ENCODE measurements around the gene TDRD9. TPM values are rescaled to one million over a fixed set of nuclear protein-coding genes. Genes with fewer than 3 reads are reported as not detected.

Gene TDRD9
- total RNA-seq, result 1.5 TPM

GRCh38 chr14:103928011-103928890 is at the start of gene TDRD9:
TSS of gene TDRD9 (plus strand) at chr14:103928456. CDS start at chr14:103928510, 54 bp downstream.

GRCh38 chr14:103941973-103942736 is 13.9 kb downstream of the TDRD9 start, which contains the start of gene RD3L:
TSS of gene RD3L (minus strand) at chr14:103942529. CDS start at chr14:103941695, 834 bp downstream.

GRCh38 chr14:104085032-104085888 is 157.0 kb downstream of the TDRD9 start, which contains the start of gene ASPG:
TSS of gene ASPG (plus strand) at chr14:104085700. CDS start at chr14:104085771, 71 bp downstream.

Small RNAs within 50 kb of the gene (small RNA-seq; reads per million reads assigned to genes)
- gene RN7SL634P (ENCODE audit: low replicate concordance), result not detected

Other genes with a start within 250 kb of the TDRD9 start
- 14.9 TPM for gene XRCC3, start 213.0 kb upstream of the TDRD9 start, total RNA-seq
- gene ZFYVE21, start 212.6 kb upstream of the TDRD9 start, total RNA-seq, result 74.3 TPM
- 23.9 TPM for gene PPP1R13B, start 80.9 kb upstream of the TDRD9 start, total RNA-seq
- 0.23 TPM for gene RD3L, start 14.1 kb downstream of the TDRD9 start, total RNA-seq
- 12.3 TPM for gene ASPG, start 157.2 kb downstream of the TDRD9 start, total RNA-seq
- gene KIF26A, start 210.1 kb downstream of the TDRD9 start, total RNA-seq, result 28.4 TPM

All from metanephros (tissue), 2 donors.